Epithelial cell of esophagus (primary cell): Measurements from ENCODE around the gene P2RX1.

Experiments
- DNase-seq: peaks from one replicate; pipeline ENCODE4 v3.0.0; 2010; ENCODE audit warnings: low read depth
- H3K4me3 ChIP-seq: 2 replicates; pipeline ENCODE4 v1.5.1; 2011; ENCODE audit warnings: mild to moderate bottlenecking, low read length, control low read depth
- TF ChIP-seq, protein P1 (sequence below): IDR thresholded peaks from 2 replicates; pipeline ENCODE4 v1.5.1; 2011; ENCODE audit warnings: low read depth, mild to moderate bottlenecking, low read length, control low read depth, inconsistent platforms; ENCODE audit not compliant: insufficient read depth; ENCODE audit errors: missing control alignments

The P2RX1 gene

DNA sequence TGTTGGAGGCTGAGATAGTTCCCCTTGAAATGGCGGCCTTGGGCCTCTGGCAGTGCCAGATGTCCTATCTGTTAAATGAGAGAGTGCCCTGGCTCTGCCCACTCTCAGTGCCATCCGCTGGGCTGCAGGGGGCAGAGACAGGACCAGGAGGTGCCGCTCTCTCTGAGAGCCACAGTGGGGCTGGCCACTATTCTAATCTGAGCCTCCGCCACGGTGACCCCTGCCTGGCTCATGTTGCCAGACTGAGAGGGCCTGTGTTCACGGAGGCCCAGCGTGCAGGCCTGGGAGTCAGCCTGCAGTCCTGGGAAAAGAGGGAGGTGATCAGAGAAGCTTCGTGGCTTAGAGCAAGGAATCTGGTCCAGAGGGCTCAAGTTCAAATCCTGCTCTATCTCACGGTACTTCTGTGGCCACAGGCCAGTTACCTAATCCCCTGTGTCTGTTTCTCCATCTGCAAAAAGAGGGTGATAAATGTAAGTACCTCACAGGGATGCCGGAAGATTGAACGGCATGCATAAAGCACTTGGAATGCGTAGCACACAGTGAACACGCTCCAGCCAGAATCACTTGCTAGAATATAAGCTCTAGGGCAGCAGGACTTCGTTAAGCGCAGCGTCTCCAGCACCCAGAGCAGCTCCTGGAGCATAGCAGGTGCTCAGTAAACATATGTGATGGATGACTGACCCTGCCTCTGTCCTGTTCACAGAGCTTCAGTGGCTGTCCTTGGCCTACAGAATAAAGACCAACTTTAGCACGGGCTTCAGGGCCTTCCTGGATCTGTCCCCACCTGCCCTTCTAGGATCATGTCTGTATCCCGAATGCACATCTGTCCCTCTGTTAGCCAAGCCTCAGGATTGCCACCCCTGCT is 41.7 kb upstream of the P2RX1 start:
- no peak overlapping the region for H3K4me3 ChIP-seq
- no peak for DNase-seq
- TF ChIP-seq, protein P1, sequence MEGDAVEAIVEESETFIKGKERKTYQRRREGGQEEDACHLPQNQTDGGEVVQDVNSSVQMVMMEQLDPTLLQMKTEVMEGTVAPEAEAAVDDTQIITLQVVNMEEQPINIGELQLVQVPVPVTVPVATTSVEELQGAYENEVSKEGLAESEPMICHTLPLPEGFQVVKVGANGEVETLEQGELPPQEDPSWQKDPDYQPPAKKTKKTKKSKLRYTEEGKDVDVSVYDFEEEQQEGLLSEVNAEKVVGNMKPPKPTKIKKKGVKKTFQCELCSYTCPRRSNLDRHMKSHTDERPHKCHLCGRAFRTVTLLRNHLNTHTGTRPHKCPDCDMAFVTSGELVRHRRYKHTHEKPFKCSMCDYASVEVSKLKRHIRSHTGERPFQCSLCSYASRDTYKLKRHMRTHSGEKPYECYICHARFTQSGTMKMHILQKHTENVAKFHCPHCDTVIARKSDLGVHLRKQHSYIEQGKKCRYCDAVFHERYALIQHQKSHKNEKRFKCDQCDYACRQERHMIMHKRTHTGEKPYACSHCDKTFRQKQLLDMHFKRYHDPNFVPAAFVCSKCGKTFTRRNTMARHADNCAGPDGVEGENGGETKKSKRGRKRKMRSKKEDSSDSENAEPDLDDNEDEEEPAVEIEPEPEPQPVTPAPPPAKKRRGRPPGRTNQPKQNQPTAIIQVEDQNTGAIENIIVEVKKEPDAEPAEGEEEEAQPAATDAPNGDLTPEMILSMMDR = no peak

DNA sequence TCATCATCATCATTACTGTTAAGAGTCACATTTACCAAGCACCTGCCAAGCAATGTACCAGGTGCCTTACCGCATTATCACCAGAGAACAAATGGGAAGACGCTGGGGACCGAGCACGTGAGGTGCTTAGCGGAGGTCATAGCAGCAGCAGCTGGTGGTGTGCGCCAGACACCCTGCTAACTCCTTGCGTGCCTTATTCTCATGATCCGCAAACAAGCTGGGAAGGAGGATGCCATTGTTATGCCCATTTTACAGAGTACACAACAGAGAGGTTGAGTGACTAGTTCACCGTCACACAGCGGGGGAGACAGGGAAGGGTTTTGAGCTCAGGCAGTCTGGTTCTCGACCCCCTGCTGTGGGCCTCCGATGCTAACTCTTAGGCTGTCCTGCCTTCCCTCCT is 40.7 kb upstream of the P2RX1 start:
- DNase-seq = no peak
- TF ChIP-seq, protein P1 = no peak
- H3K4me3 ChIP-seq = no peak overlapping the region

DNA sequence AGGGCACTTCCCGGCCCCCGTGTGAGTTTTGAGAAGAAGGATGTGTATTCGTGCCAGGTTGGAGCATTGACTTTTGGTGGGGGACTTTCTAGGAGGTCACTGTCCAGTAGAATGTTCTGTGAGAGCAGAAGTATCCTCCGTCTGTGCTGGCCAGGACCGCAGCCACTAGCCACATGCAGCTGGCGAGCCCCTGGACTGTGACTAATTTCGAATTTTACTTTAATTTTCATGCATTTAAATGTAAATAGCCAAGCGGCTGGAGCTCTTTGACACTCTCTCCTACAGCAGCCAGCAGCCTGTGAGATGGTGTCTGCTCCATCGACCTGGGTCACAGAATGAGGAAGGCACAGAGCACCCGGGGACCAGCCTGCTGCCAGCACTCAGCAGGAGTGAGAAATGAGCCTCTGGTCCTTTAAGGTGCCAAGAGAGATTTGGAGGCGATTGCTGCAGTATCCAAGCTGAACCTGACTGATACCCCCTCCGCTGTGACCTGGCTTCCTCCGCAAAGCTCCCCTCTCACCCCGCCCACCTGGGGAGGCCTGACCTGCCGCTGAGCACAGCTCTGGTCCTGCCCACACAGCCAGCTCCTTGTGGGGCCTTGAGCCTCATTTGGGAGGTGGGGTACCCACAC is 40.2 kb upstream of the P2RX1 start:
- H3K4me3 ChIP-seq = no peak overlapping the region
- TF ChIP-seq, protein P1 = no peak
- no peak for DNase-seq

DNA sequence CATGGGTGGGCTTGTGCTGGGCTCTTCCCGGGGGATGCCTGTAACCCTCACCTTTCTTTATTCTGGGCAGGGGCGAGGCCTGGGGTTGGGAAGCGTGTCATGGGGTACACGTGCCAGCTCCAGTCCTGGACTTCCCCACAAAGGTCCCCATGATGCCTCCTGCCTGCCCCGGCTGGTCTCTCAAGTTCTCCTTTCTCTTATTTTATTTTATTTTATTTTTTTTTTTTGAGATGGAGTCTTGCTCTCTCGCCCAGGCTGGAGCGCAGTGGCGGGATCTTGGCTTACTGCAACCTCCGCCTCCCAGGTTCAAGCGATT is 39.4 kb upstream of the P2RX1 start:
- no peak for DNase-seq
- H3K4me3 ChIP-seq = no peak overlapping the region
- TF ChIP-seq, protein P1 = no peak

DNA sequence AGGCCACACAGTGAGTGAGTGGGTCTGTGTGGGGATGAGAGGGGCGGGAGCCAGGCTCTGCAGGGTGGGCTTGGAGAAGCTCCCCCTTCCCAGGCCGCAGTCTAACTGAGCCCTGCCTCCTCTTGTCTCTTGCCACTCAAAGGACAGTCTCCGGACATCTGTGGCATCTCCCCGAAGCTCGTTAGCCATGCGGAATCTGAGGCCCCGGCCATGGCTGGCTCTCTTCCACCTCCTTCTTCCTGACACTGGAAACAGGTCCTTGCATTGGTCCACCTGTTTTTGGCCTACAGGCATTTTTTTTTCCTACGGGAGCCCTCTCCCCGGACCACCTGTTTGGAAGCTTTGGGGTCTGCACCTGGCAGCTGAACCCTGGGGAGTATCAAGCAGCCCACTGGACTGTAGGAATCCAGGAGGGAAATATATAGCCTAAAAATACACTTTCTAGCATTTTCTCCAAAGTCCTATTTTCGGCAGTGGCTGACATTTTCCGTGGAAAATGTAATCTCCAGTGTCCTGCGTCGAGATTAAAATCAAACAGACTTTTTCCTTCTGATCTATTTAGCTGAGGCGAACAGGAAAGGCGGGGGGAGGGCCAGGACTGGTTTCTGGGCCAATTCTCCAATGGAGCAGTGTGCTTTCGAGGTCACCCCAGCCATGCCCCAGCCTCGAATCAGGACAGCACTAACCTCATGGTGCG is 38.9 kb upstream of the P2RX1 start:
- no peak overlapping the region for H3K4me3 ChIP-seq
- TF ChIP-seq, protein P1 = no peak
- no peak for DNase-seq

DNA sequence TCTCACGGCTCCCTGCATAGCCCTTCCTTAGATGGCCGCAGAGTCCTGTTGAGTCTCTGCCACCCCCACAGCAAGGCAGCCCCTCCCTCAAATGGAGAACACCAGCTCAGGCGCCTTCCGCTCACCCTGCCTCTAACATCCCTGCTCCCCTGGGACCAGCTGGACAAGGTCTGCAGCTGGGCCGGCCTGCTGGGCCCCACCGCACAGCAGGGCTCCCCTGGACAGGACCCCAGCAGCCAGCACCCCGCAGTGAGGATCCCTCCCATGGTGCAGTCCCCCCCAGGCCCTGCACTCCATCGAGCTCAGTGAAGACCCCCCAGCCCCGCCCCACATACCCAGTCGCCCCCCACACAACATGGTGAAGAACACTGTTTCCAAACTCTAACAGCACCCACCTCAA is 37.8 kb upstream of the P2RX1 start:
- TF ChIP-seq, protein P1 = no peak
- no peak overlapping the region for H3K4me3 ChIP-seq
- no peak for DNase-seq
